ENCODE data around the gene NIF3L1.

- TF ChIP-seq CTCF (IDR thresholded peaks at IDR 0.05) (no peak), POLR2A (IDR thresholded peaks at IDR 0.05) (no peak)
These were observed 41.9 kb downstream of the NIF3L1 start for GRCh38 chr2:200930947-200931626.
